ENCODE results near the gene MRPL39. TPM values are rescaled to one million over a fixed set of nuclear protein-coding genes. Genes with fewer than 3 reads are reported as not detected.
A peak's percentile ranks its signal among the peaks of the same experiment; 100 is the strongest.

Gene MRPL39
- total and polyA plus RNA-seq, 2 donors from 2014 or later: 24.1 to 52.7 TPM

DNA sequence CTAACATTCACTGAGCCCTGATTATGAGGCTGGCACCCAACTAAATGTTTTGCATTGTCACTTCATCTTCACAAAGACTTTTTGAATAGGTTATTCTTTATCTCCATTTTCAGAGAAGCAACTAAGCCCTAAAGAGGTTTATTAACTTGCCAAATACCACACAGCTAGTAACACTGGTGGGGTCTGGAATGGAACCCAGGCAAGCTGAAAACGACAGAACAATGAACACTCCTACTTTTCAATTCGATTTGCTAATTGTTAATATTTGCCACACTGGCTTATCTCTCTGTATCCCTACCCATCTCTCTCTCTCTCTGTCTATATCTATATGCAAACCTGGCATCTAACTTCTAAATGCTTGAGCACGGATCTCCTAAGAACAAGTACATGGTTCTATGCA, 40.6 kb downstream of the MRPL39 start:
- FAIRE-seq (no peak), DNase-seq (no peak)
- Histone ChIP-seq H3K36me3 (ENCODE audit: control insufficient read depth in 2 of 3, insufficient read depth in 3 of 3, low read length in 3 of 3) (peaks cover 0 to 2% (median 0%) of the 10 kb centered on the region in 3 donors), H3K4me3 (ENCODE audit: low read length in 3 of 3) (no peak overlapping the region), H3K27me3 (ENCODE audit: control insufficient read depth, insufficient read depth, low read length) (no peaks in the 10 kb centered on the region), H3K9me3 (ENCODE audit: control insufficient read depth in 2 of 3, insufficient read depth in 1 of 3, low read length in 3 of 3) (no peaks in the 10 kb centered on the region), H3K4me1 (ENCODE audit: control insufficient read depth in 2 of 3, insufficient read depth in 2 of 3, low read depth in 1 of 3, low read length in 3 of 3) (peaks cover 0 to 7% (median 0%) of the 10 kb centered on the region in 3 donors), H3K27ac (ENCODE audit: low read depth in 2 of 2, low read length in 2 of 2) (no peak overlapping the region), H3K9ac (ENCODE audit: low read length in 3 of 3) (no peak overlapping the region)
- TF ChIP-seq, protein P1, sequence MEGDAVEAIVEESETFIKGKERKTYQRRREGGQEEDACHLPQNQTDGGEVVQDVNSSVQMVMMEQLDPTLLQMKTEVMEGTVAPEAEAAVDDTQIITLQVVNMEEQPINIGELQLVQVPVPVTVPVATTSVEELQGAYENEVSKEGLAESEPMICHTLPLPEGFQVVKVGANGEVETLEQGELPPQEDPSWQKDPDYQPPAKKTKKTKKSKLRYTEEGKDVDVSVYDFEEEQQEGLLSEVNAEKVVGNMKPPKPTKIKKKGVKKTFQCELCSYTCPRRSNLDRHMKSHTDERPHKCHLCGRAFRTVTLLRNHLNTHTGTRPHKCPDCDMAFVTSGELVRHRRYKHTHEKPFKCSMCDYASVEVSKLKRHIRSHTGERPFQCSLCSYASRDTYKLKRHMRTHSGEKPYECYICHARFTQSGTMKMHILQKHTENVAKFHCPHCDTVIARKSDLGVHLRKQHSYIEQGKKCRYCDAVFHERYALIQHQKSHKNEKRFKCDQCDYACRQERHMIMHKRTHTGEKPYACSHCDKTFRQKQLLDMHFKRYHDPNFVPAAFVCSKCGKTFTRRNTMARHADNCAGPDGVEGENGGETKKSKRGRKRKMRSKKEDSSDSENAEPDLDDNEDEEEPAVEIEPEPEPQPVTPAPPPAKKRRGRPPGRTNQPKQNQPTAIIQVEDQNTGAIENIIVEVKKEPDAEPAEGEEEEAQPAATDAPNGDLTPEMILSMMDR (IDR thresholded peaks at IDR 0.05; ENCODE audit: borderline replicate concordance, extremely low read depth, insufficient read depth): no peak
- intact Hi-C loops (cut with DNase I): no loop called here

DNA sequence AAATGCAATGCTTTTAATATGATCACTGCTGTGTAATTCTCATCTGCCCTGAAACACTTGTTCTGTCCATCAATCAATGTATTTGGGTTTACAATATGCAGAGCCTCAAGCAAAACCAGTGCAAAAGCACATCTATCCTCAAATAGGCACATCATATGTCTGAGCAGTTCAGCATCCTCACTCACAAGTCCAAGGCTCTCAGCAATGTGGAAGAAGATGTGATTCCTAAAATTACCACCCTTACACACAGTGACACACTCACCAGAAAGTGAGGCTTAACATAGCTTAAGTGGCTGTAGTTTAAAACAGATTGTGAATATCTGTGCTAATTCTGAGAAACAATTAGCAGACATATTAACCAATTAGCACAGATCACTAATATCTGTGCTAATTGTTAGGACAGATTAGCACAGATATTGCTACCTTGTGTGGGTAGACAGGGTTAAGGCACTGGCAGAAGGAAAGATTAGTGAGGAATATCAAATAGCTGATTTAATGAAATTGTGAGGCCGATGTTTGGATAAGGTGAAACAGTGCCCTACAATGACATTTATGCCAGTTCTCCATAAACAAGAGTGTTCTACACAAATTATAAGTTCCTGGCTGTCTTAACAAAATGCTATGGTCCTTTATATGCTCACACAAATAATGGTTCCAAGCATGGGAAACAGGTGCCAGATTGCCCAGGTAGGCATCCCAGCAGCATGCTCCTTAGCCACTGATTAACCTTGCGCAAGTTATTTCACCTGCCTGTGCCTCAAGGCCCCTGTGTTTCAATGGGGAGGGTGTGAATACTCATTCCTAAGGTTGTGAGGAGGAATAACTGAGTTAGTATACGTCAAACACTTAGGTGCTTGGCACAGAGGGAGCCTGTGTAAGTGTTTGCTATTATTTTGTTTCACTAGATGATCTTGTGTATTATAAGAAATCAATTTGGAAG, 41.7 kb downstream of the MRPL39 start:
- intact Hi-C loops (cut with DNase I): no loop called here
- no peak for FAIRE-seq
- Histone ChIP-seq H3K4me3 (ENCODE audit: low read length in 3 of 3) (no peak overlapping the region), H3K27me3 (ENCODE audit: control insufficient read depth, insufficient read depth, low read length) (no peaks in the 10 kb centered on the region), H3K9me3 (ENCODE audit: control insufficient read depth in 2 of 3, insufficient read depth in 1 of 3, low read length in 3 of 3) (no peaks in the 10 kb centered on the region), H3K9ac (ENCODE audit: low read length in 3 of 3) (no peak overlapping the region), H3K36me3 (ENCODE audit: control insufficient read depth in 2 of 3, insufficient read depth in 3 of 3, low read length in 3 of 3) (peaks cover 0 to 2% (median 0%) of the 10 kb centered on the region in 3 donors), H3K27ac (ENCODE audit: low read depth in 2 of 2, low read length in 2 of 2) (no peak overlapping the region), H3K4me1 (ENCODE audit: control insufficient read depth in 2 of 3, insufficient read depth in 2 of 3, low read depth in 1 of 3, low read length in 3 of 3) (peaks cover 0 to 7% (median 0%) of the 10 kb centered on the region in 3 donors)
- TF ChIP-seq, protein P1 (IDR thresholded peaks at IDR 0.05; ENCODE audit: borderline replicate concordance, extremely low read depth, insufficient read depth): no peak
- peak in 1 of 5 donors; percentile 42 for DNase-seq

DNA sequence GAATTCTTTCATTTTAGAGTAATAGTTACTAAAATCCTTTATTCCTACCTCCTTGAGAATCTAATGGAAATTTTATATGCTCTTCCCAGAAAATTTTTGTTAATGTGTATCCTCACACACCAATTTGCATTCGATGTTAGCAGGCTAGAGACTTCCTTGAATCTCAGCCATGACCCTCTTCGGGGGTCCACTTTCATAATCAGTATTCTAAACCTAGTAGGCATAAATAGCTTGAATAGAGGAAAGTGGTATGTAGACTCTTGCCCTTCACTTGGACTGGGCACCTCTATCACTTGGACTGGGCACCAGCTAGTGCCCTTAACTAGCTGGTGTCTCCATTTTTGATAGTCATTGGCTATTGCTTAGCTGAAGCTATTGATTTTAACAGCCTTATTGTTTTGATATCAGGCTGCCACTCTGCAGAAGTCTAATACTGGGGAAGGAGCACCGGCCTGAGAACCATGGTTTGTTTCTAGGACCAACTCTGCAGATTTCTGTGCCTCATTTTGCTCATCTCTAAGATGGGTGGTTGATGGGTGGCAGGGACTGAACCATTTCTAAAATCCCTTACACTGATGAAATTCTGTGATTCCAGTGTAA, 42.8 kb downstream of the MRPL39 start:
- no peak overlapping the region for H3K27ac ChIP-seq (ENCODE audit: low read depth in 2 of 2, low read length in 2 of 2)
- TF ChIP-seq, protein P1 (IDR thresholded peaks at IDR 0.05; ENCODE audit: borderline replicate concordance, extremely low read depth, insufficient read depth): no peak
- H3K9ac ChIP-seq (ENCODE audit: low read length in 3 of 3): no peak overlapping the region
- peaks cover 0 to 2% (median 0%) of the 10 kb centered on the region in 3 donors for H3K36me3 ChIP-seq (ENCODE audit: control insufficient read depth in 2 of 3, insufficient read depth in 3 of 3, low read length in 3 of 3)
- no peaks in the 10 kb centered on the region for H3K27me3 ChIP-seq (ENCODE audit: control insufficient read depth, insufficient read depth, low read length)
- DNase-seq: no peak
- peaks cover 0 to 7% (median 0%) of the 10 kb centered on the region in 3 donors for H3K4me1 ChIP-seq (ENCODE audit: control insufficient read depth in 2 of 3, insufficient read depth in 2 of 3, low read depth in 1 of 3, low read length in 3 of 3)
- no peaks in the 10 kb centered on the region for H3K9me3 ChIP-seq (ENCODE audit: control insufficient read depth in 2 of 3, insufficient read depth in 1 of 3, low read length in 3 of 3)
- intact Hi-C loops (cut with DNase I): no loop called here
- no peak overlapping the region for H3K4me3 ChIP-seq (ENCODE audit: low read length in 3 of 3)
- FAIRE-seq: no peak
